Activated CD4-positive, CD25-positive, alpha-beta regulatory T cell treated with anti-CD3 and anti-CD28 coated beads, Interleukin-2, amount 50 U/mL, for 24 hours (primary cell): Measurements from ENCODE around the gene HIRA.
"Not testable (repeated sequence)": the region's sequence is repeated elsewhere in the genome, so short reads cannot be mapped to it uniquely, and the experiment has no call there.

Experiments
- ATAC-seq, 2 donors: fragments of 150-1000 bp; cut with Tn5 transposase; one replicate each; pipeline ENCODE4 v1.10.0; 2021; ENCODE audit warnings: mild to moderate bottlenecking in 1 of 2, moderate library complexity in 1 of 2

HIRA gene

GRCh38 chr22:19354201-19354600 is 77.3 kb downstream of the HIRA start:
- no peak for ATAC-seq

DNA sequence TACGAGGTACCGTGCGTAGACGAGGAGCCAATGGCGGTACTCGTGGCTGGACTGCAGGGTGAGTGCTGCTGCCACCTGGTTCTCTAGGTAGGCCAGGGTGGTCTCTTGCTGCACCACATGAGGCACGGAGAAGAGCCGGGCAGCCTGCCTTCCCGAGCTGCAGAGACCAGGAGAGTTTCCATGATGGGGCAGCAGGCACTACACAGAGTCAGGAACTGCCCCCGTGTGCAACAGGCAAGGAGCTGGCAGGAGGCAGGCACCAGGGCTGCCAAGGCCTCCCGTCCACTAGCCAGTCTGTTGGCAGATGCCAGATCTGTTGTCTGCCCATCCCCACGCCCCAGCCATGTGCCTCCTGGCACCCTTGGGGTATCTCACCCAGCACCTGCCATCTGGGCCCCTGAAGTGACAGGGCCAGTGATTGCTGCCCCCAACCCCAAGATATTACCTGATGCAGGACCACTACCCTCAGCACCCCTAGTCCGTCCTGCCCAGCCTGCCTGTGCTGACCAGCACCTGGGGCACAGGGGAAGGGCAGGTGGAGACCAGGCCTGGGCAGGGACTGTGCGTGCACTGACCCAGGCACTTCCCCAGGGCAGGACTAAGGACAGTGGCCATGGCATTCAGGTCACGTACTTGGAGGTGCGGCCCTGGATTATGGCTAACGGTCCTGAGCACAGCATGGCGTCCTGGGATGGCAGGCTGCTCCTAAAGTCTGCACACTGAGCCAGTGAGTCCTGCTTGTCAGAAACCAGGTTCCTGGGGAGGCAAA is 78.0 kb downstream of the HIRA start:
- no peak for ATAC-seq

DNA sequence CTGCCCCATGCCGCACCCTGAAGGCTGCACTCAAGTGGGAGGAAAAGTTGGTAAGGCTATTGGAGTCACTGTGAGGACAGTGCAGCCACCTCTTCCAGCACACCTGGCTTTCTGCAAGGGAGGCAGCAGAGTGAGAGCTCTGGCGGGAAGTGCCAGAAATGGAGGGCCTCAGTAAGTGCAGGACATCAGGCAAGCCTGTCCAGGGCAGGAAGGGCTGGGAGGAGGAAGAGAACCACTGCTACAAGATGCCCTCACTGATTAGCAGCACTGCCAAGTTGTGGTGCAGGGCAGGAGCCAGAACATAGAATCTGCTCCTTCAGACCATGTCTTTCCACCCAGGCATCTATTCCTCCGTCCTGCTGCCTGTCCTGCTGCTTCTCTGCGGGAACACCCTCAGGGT is 78.8 kb downstream of the HIRA start:
- ATAC-seq, result no peak

DNA sequence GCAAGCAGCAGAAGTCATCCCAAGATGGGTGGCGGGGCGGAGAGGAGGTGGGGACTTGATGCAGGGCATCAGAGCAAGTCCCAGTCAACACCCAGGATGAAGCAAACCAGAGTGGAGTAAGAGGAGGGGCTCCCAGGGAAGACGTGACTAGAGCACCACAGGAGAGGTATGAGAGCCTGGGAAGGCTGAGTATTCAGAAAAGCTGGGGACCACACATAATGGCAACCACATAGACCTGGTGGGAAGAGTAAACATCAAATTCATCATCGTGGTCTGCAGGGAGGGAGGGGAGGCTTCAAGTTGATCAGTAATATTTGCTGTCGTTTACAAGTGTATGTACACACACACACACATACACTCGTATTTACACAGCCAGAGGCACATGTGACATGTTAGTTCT is 79.3 kb downstream of the HIRA start:
- no peak for ATAC-seq

GRCh38 chr22:19351604-19352003 is 79.9 kb downstream of the HIRA start:
- ATAC-seq, result no peak

DNA sequence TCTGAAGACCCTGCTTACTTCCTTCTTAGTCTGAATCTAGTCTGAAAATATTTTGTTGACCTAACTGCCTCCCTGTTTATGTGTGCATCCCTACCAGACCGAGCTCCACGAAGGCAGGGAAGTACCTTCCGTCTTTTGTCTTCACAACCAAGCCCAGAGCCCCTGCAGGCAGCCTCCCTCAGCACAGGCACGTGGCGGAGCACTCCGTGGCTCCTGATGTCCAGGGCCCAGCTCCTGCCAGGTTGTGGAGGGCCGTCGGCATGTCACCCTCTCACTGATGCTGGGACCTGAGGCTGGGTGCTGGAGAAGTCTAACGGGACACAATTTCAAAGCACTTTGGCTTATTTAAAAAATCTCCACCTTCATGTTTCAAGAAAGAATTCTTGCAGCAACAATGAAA is 80.6 kb downstream of the HIRA start:
- ATAC-seq, result no peak

DNA sequence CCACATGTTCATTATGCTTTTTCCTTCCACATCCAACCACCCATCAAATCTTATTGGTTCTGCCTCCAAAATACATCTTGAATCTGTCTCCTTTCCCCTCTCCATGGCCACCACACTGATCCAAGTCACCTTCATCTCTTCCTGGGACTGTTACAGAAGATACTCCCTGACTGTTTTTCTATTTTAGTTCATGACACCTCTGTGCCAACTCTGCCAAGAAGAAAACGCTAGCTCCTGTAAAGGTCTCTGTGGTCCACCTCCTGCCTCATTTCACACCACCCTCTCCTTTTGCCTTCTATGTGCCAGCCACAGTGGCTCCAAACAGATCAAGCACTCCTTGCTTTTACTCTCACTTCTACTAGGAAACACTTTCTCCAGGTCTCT is 81.1 kb downstream of the HIRA start:
- ATAC-seq, result no peak

GRCh38 chr22:19349778-19350475 is 81.6 kb downstream of the HIRA start:
- ATAC-seq, result no peak

- no peak for ATAC-seq
Observed at GRCh38 chr22:19346677-19347265, 84.8 kb downstream of the HIRA start.

GRCh38 chr22:19344420-19344819 is 87.1 kb downstream of the HIRA start:
- ATAC-seq, result no peak

DNA sequence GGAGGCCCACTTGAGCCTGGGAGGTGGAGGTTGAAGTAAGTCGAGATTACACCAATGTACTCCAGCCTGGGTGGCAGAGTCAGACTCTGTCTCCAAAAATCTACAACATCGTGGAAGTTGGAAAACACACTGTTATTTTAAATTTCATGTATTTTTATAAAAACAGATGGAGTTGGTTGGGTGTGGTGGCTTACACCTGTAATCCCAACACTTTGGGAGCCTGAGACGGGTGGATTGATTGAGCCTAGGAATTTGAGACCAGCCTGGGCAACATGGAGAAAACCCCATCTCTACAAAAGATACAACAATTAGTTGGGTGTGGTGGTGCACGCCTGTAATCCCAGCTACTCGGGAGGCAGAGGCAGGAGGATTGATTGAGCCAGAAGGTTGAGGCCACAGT is 88.1 kb downstream of the HIRA start:
- ATAC-seq, result no peak

DNA sequence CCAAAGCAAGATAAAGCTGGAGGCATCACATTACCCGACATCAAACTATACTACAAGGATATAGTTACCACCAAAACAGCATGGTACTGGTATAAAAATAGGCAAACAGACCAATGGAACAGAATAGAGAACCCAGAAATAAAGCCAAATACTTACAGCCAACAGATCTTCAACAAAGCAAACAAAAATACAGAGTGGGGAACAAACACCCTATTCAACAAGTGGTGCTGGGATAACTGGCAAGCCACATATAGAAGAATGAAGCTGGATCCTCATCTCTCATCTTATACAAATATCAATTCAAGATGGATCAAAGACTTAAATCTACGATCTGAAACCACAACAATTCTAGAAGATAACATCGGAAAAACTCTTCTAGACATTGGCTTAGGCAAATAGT is 90.0 kb downstream of the HIRA start:
- no peak for ATAC-seq

GRCh38 chr22:19337137-19337536 is 94.4 kb downstream of the HIRA start:
- no peak for ATAC-seq

GRCh38 chr22:19336133-19337075 is 95.1 kb downstream of the HIRA start:
- ATAC-seq, result no peak

DNA sequence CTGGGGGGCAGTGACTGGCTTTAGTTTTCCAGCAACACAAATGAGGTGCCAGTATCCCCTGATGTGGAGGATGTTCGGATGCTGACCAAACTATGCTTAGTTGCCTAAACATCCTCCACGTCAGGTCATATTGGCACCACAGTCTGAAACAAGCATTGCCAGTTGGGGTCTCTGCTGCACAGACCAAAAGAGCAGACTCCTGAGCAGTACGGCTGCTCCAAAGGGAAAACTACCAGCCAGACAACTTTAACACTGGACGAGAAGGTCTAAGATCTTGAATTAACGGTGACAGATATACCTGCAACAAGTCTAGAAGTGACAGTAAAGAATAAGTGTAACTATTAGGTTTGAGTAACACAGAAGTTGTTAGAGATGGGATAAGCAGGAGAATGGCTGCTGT is 99.6 kb downstream of the HIRA start:
- ATAC-seq, result no peak

GRCh38 chr22:19331474-19331873 is 100.1 kb downstream of the HIRA start:
- ATAC-seq, result no peak

GRCh38 chr22:19330865-19331418 is 100.6 kb downstream of the HIRA start:
- ATAC-seq, result no peak

DNA sequence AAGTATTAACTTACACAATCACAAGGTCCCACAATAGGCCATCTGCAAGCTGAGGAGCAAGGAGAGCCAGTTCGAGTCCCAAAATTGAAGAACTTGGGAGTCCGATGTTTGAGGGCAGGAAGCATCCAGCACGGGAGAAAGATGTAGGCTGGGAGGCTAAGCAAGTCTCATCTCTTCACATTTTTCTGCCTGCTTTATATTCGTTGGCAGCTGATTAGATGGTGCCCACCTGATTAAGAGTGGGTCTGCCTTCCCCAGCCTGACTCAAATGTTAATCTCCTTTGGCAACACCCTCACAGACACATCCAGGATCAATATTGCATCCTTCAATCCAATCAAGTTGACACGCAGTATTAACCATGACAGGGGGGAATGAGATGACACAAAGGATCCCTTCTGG is 101.3 kb downstream of the HIRA start:
- ATAC-seq, result not testable (repeated sequence)

- ATAC-seq, result no peak
Observed at GRCh38 chr22:19329454-19329853, 102.1 kb downstream of the HIRA start.

DNA sequence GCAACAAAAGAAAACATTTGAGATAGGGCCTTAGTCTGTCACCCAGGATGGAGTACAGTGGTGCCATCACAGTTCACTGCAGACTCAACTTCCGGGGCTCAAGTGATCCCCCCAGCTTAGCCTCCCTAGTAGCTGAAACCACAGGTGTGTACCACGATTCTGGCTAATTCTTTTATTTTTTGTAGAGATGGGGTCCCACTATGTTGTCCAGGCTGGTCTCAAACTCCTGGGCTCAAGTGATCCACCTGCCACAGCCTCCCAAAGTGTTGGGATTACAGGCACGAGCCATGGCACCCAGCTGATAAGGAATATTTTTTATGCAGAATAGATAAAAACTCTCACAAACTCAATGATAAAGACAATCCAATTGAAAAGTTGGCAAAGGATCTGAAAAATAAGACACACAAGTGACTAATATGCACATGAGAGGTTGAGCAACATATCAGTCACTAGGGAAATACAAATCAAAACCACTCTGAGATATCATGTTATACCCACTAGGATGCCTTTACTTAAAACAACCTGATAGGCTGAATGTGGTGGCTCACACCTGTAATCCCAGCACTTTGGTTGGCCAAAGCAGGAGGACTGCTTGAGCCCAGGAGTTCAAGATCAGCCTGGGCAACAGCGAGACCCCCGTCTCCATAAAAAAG is 106.1 kb downstream of the HIRA start:
- no peak for ATAC-seq

GRCh38 chr22:19323420-19323819 is 108.1 kb downstream of the HIRA start:
- not testable (repeated sequence) for ATAC-seq

DNA sequence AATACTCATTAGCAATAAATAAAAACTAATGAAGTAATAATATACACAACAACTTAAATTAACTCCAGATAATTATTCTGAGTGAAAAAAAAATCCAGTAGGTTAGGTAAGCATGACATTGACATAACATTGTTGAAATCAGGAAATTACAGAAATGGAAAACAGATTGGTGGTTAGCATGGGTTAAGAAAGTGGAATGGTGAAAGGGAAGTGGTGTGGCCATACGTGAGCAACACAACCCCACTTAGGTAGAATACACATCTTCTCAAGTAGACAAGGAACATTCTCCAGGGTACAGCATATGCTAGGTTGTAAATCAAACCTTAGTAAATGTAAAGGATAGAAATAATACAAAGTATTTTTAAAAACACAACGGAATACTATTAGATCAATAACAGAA is 109.8 kb downstream of the HIRA start:
- no peak for ATAC-seq
